Measurements from ENCODE around the gene LRRC55.
"Not testable (repeated sequence)": the region's sequence is repeated elsewhere in the genome, so short reads cannot be mapped to it uniquely, and the experiment has no call there.

LRRC55 gene

GRCh38 chr11:57161351-57161750 lies 20.4 kb upstream of the LRRC55 start:
- DNase-seq (ENCODE audit: low read depth in 2 of 2): no peak

- DNase-seq (ENCODE audit: low read depth in 2 of 2): no peak
These were observed 19.4 kb upstream of the LRRC55 start for GRCh38 chr11:57162179-57162898.

- DNase-seq (ENCODE audit: low read depth in 2 of 2): no peak
These were observed 18.4 kb upstream of the LRRC55 start for GRCh38 chr11:57163160-57163868.

GRCh38 chr11:57164317-57164716 lies 17.4 kb upstream of the LRRC55 start:
- no peak for DNase-seq (ENCODE audit: low read depth in 2 of 2)

GRCh38 chr11:57167125-57167846 lies 14.5 kb upstream of the LRRC55 start:
- no peak for DNase-seq (ENCODE audit: low read depth in 2 of 2)

GRCh38 chr11:57169732-57170313 lies 11.9 kb upstream of the LRRC55 start:
- DNase-seq (ENCODE audit: low read depth in 2 of 2): not testable (repeated sequence)

GRCh38 chr11:57172031-57172430 lies 9.7 kb upstream of the LRRC55 start:
- no peak for DNase-seq (ENCODE audit: low read depth in 2 of 2)

GRCh38 chr11:57174656-57175055 lies 7.1 kb upstream of the LRRC55 start:
- no peak for DNase-seq (ENCODE audit: low read depth in 2 of 2)

- no peak for DNase-seq (ENCODE audit: low read depth in 2 of 2)
These were observed 6.3 kb upstream of the LRRC55 start for GRCh38 chr11:57175478-57175877.

- DNase-seq (ENCODE audit: low read depth in 2 of 2): no peak
These were observed 3.4 kb upstream of the LRRC55 start for GRCh38 chr11:57178334-57178733.

GRCh38 chr11:57179681-57180080 lies 2.1 kb upstream of the LRRC55 start:
- no peak for DNase-seq (ENCODE audit: low read depth in 2 of 2)

- no peak for DNase-seq (ENCODE audit: low read depth in 2 of 2)
These were observed 1.6 kb upstream of the LRRC55 start for GRCh38 chr11:57180081-57180561.

- DNase-seq (ENCODE audit: low read depth in 2 of 2): no peak
These were observed 789 bp upstream of the LRRC55 start for GRCh38 chr11:57180964-57181363.

- DNase-seq (ENCODE audit: low read depth in 2 of 2): no peak
These were observed 1.1 kb downstream of the LRRC55 start for GRCh38 chr11:57182896-57183295.

- DNase-seq (ENCODE audit: low read depth in 2 of 2): no peak
These were observed 8.8 kb downstream of the LRRC55 start for GRCh38 chr11:57190548-57190947.

GRCh38 chr11:57191311-57192219 lies 9.8 kb downstream of the LRRC55 start:
- no peak for DNase-seq (ENCODE audit: low read depth in 2 of 2)

- DNase-seq (ENCODE audit: low read depth in 2 of 2): no peak
These were observed 10.6 kb downstream of the LRRC55 start for GRCh38 chr11:57192316-57192715.

GRCh38 chr11:57196596-57196995 lies 14.8 kb downstream of the LRRC55 start:
- DNase-seq (ENCODE audit: low read depth in 2 of 2): no peak

- DNase-seq (ENCODE audit: low read depth in 2 of 2): no peak
These were observed 16.0 kb downstream of the LRRC55 start for GRCh38 chr11:57197762-57198161.

- DNase-seq (ENCODE audit: low read depth in 2 of 2): no peak
These were observed 17.6 kb downstream of the LRRC55 start for GRCh38 chr11:57199330-57199729.

GRCh38 chr11:57200917-57201316 lies 19.2 kb downstream of the LRRC55 start:
- DNase-seq (ENCODE audit: low read depth in 2 of 2): no peak
